HepG2 (cell line): Measurements from ENCODE around the gene MRPL38. TPM values are rescaled to one million over a fixed set of nuclear protein-coding genes. Genes with fewer than 3 reads are reported as not detected.
A peak's percentile ranks its signal among the peaks of the same experiment; 100 is the strongest.

ENCODE experiments used
- ATF7 ChIP-seq, 2 experiments: fragments of 450-650 bp in 1 of 2; sonication (generic) in 1 of 2; formaldehyde crosslinking in 1 of 2; IDR thresholded peaks; 2 replicates each; pipeline versions ENCODE4 v1.4.0 to v1.6.1; 2016 to 2020; ENCODE audit warnings: antibody characterized with exemption in 1 of 2, mild to moderate bottlenecking in 1 of 2, missing genetic modification reagents in 1 of 2
- BRCA1 ChIP-seq: sonication (generic); formaldehyde crosslinking; IDR thresholded peaks from 2 replicates; pipeline ENCODE4 v1.4.0; 2020; ENCODE audit warnings: missing genetic modification reagents
- CENPT ChIP-seq: sonication (generic); formaldehyde crosslinking; IDR thresholded peaks from 2 replicates; pipeline ENCODE4 v1.8.0; 2022; ENCODE audit warnings: low read depth, mild to moderate bottlenecking, moderate library complexity, missing genetic modification reagents
- KAT7 ChIP-seq: IDR thresholded peaks from 2 replicates; pipeline ENCODE4 v1.6.1; 2018; ENCODE audit warnings: borderline replicate concordance, missing compliant biosample characterization
- KMT2B ChIP-seq: IDR thresholded peaks from 2 replicates; pipeline ENCODE4 v1.6.1; 2016; ENCODE audit warnings: missing genetic modification reagents, missing compliant biosample characterization
- NFATC3 ChIP-seq: sonication (generic); formaldehyde crosslinking; IDR thresholded peaks from 2 replicates; pipeline ENCODE4 v1.5.1; 2020; ENCODE audit warnings: mild to moderate bottlenecking, missing genetic modification reagents
- PHF20 ChIP-seq: sonication (generic); formaldehyde crosslinking; IDR thresholded peaks from 2 replicates; pipeline ENCODE4 v1.5.0; 2020; ENCODE audit warnings: mild to moderate bottlenecking, missing genetic modification reagents
- PRMT3 ChIP-seq: sonication (generic); formaldehyde crosslinking; IDR thresholded peaks from 2 replicates; pipeline ENCODE4 v1.8.1; 2022; ENCODE audit warnings: low read depth, mild to moderate bottlenecking, moderate library complexity, missing genetic modification reagents, borderline replicate concordance
- REL ChIP-seq: sonication (generic); formaldehyde crosslinking; conservative IDR thresholded peaks from 2 replicates; pipeline ENCODE4 v1.8.0; 2022; ENCODE audit warnings: mild to moderate bottlenecking, missing genetic modification reagents, moderate library complexity
- SNAPC2 ChIP-seq: sonication (generic); formaldehyde crosslinking; IDR thresholded peaks from 2 replicates; pipeline ENCODE4 v1.8.1; 2022; ENCODE audit warnings: mild to moderate bottlenecking, missing genetic modification reagents
- SP2 ChIP-seq: sonication (generic); formaldehyde crosslinking; IDR thresholded peaks from 2 replicates; pipeline ENCODE4 v1.5.1; 2020; ENCODE audit warnings: mild to moderate bottlenecking, missing genetic modification reagents
- TOE1 ChIP-seq: sonication (generic); formaldehyde crosslinking; IDR thresholded peaks from 2 replicates; pipeline ENCODE4 v1.4.0; 2020; ENCODE audit warnings: mild to moderate bottlenecking, missing genetic modification reagents
- ZNF180 ChIP-seq: sonication (generic); formaldehyde crosslinking; IDR thresholded peaks from 2 replicates; pipeline ENCODE4 v1.4.0; 2020; ENCODE audit warnings: low read depth, missing genetic modification reagents, borderline replicate concordance
- ZNF468 ChIP-seq: sonication (generic); formaldehyde crosslinking; IDR thresholded peaks from 2 replicates; pipeline ENCODE4 v1.8.0; 2022; ENCODE audit warnings: mild to moderate bottlenecking, moderate library complexity, missing genetic modification reagents
- ZNF546 ChIP-seq: sonication (generic); formaldehyde crosslinking; conservative IDR thresholded peaks from 2 replicates; pipeline ENCODE4 v1.8.1; 2023; ENCODE audit warnings: mild to moderate bottlenecking, missing genetic modification reagents
- ZNF614 ChIP-seq: IDR thresholded peaks from 2 replicates; pipeline ENCODE4 v1.6.1; 2018; ENCODE audit warnings: missing biosample characterization, missing genetic modification reagents, inconsistent platforms, borderline replicate concordance
- ZZZ3 ChIP-seq: sonication (generic); formaldehyde crosslinking; IDR thresholded peaks from 2 replicates; pipeline ENCODE4 v1.4.0; 2020; ENCODE audit warnings: missing genetic modification reagents, mild to moderate bottlenecking, borderline replicate concordance
- polyA plus RNA-seq, 8 experiments: library from polyadenylated mRNA; depleted of rRNA in 3 of 8; stranded (reverse) in 7 of 8; unstranded in 1 of 8; fragments of >200 nt; fragmentation: Illumina TruSeq in 4 of 8; extraction: Trizol in 4 of 8; gene quantifications; 2 replicates each; pipeline versions ENCODE4 v1.2.1 to v1.2.3, GENCODE V29; 2011 to 2016; ENCODE audit warnings: low read depth in 4 of 8, missing spikeins in 1 of 8, mixed read lengths in 1 of 8; ENCODE audit not compliant: insufficient read depth in 1 of 8
- total RNA-seq, 5 experiments: library from RNA; depleted of rRNA; stranded (reverse); fragments of >200 nt; fragmentation: Illumina TruSeq; extraction: Trizol; gene quantifications; 2 replicates each; pipeline ENCODE4 v1.2.3, GENCODE V29; 2016; ENCODE audit warnings: low read depth in 1 of 5
- TF ChIP-seq, protein P1 (sequence below): sonication (generic); formaldehyde crosslinking; IDR thresholded peaks from 2 replicates; pipeline ENCODE4 v1.4.0; 2020; ENCODE audit warnings: missing genetic modification reagents
- TF ChIP-seq, protein P2 (sequence below): sonication (generic); formaldehyde crosslinking; IDR thresholded peaks from 2 replicates; pipeline ENCODE4 v1.8.0; 2022; ENCODE audit warnings: missing genetic modification reagents, mild to moderate bottlenecking, inconsistent platforms, borderline replicate concordance
- TF ChIP-seq, protein P3 (sequence below): sonication (generic); formaldehyde crosslinking; IDR thresholded peaks from 2 replicates; pipeline ENCODE4 v1.4.0; 2020; ENCODE audit warnings: missing genetic modification reagents, borderline replicate concordance
- TF ChIP-seq, protein P4 (sequence below): sonication (generic); formaldehyde crosslinking; IDR thresholded peaks from 2 replicates; pipeline ENCODE4 v1.9.0; 2021; ENCODE audit warnings: missing genetic modification reagents, mild to moderate bottlenecking, borderline replicate concordance

Gene MRPL38
- total and polyA plus RNA-seq, 2 of the 13 experiments (the other 11 are each of a cell fraction or from before 2014, with no cell fraction given), result 83.7 to 125 TPM

DNA sequence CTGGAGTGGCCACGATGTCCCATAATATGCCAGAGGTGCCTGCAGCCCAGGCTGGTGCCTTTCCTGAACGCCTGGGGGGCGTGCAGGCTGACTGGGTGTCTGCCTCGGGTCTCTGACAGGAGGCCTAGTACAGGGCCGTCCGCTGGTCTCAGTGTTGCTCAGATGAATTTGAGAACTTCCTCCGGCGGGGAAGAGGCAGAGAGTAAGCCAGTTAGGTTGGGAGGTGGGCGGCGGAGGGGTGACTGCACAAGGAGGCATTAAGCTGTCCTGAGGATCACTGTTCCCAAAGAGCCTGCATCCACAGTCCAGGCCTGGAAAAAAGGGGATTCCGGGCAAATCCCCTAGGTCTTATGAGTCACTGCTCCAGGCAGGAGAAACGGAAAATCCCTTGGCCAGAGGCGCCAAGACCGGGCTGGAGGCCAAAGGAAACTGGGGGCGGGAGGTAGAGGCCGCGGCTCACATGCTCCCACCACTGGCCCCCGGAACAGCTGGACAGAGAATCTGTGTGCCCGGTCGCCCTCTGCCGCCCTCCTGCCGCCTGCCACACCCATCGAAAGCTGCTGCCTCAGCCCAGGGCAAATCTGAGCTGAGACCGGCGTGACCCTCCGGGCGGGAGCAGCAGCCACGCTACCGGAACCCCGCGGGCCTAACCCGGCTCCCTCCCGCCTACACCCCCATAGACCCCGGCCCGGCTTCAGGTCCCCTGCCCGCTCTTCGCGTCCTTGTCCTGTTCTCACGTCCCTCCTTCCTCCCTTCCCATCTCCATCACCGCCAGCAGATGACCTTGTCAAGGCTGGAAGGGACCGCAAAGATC, 27.5 kb downstream of the MRPL38 start (continued):
- TF ChIP-seq, protein P1, sequence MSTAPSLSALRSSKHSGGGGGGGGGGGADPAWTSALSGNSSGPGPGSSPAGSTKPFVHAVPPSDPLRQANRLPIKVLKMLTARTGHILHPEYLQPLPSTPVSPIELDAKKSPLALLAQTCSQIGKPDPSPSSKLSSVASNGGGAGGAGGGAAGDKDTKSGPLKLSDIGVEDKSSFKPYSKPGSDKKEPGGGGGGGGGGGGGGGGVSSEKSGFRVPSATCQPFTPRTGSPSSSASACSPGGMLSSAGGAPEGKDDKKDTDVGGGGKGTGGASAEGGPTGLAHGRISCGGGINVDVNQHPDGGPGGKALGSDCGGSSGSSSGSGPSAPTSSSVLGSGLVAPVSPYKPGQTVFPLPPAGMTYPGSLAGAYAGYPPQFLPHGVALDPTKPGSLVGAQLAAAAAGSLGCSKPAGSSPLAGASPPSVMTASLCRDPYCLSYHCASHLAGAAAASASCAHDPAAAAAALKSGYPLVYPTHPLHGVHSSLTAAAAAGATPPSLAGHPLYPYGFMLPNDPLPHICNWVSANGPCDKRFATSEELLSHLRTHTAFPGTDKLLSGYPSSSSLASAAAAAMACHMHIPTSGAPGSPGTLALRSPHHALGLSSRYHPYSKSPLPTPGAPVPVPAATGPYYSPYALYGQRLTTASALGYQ (CRISPR knock-in tag), result no peak
- TF ChIP-seq KAT7 (CRISPR knock-in tag) (peak; percentile 52; the same call in 1 of the 2 replicates), SP2 (no peak), KMT2B (CRISPR knock-in tag) (0 out of 2 replicates have a peak, but pooled peaks have one; percentile 15), NFATC3 (CRISPR knock-in tag) (no peak), ATF7 (IDR thresholded peaks at IDR 0.05) (no peak), ATF7 (CRISPR knock-in tag; IDR thresholded peaks at IDR 0.05) (no peak; the same call in 1 of the 2 replicates), REL (CRISPR knock-in tag) (peak; percentile 25; the same call in 1 of the 2 replicates), ZZZ3 (CRISPR knock-in tag) (peak; percentile 2; the same call in 1 of the 2 replicates), CENPT (CRISPR knock-in tag) (no peak; the same call in 1 of the 2 replicates), ZNF180 (no peak), SNAPC2 (CRISPR knock-in tag) (no peak; the same call in 1 of the 2 replicates), ZNF546 (no peak; the same call in 1 of the 2 replicates), ZNF614 (no peak; the same call in 1 of the 2 replicates), ZNF468 (CRISPR knock-in tag) (no peak), PRMT3 (CRISPR knock-in tag) (0 out of 2 replicates have a peak, but pooled peaks have one; percentile 53), TOE1 (CRISPR knock-in tag) (0 out of 2 replicates have a peak, but pooled peaks have one; percentile 5), BRCA1 (no peak), PHF20 (CRISPR knock-in tag) (peak; percentile 49; the same call in 1 of the 2 replicates)
- TF ChIP-seq, protein P2, sequence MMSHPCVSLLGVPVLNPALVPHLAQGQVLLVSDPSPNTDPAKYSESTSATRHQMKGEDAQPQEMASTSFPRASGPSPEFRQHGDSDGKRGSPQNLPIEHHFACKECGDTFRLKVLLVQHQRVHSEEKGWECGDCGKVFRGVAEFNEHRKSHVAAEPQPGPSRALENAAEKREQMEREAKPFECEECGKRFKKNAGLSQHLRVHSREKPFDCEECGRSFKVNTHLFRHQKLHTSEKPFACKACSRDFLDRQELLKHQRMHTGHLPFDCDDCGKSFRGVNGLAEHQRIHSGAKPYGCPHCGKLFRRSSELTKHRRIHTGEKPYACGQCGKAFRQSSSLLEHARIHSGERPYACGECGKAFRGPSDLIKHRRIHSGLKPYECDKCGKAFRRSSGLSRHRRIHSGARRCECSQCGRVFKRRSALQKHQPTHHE (CRISPR knock-in tag), result peak; percentile 78; the same call in 1 of the 2 replicates
- TF ChIP-seq, protein P3, sequence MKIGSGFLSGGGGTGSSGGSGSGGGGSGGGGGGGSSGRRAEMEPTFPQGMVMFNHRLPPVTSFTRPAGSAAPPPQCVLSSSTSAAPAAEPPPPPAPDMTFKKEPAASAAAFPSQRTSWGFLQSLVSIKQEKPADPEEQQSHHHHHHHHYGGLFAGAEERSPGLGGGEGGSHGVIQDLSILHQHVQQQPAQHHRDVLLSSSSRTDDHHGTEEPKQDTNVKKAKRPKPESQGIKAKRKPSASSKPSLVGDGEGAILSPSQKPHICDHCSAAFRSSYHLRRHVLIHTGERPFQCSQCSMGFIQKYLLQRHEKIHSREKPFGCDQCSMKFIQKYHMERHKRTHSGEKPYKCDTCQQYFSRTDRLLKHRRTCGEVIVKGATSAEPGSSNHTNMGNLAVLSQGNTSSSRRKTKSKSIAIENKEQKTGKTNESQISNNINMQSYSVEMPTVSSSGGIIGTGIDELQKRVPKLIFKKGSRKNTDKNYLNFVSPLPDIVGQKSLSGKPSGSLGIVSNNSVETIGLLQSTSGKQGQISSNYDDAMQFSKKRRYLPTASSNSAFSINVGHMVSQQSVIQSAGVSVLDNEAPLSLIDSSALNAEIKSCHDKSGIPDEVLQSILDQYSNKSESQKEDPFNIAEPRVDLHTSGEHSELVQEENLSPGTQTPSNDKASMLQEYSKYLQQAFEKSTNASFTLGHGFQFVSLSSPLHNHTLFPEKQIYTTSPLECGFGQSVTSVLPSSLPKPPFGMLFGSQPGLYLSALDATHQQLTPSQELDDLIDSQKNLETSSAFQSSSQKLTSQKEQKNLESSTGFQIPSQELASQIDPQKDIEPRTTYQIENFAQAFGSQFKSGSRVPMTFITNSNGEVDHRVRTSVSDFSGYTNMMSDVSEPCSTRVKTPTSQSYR (CRISPR knock-in tag), result no peak
- TF ChIP-seq, protein P4, sequence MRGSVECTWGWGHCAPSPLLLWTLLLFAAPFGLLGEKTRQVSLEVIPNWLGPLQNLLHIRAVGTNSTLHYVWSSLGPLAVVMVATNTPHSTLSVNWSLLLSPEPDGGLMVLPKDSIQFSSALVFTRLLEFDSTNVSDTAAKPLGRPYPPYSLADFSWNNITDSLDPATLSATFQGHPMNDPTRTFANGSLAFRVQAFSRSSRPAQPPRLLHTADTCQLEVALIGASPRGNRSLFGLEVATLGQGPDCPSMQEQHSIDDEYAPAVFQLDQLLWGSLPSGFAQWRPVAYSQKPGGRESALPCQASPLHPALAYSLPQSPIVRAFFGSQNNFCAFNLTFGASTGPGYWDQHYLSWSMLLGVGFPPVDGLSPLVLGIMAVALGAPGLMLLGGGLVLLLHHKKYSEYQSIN (CRISPR knock-in tag), result 0 out of 2 replicates have a peak, but pooled peaks have one; percentile 56
